IMR-90 (cell line): Measurements from ENCODE around the gene DDR1. TPM values are rescaled to one million over a fixed set of nuclear protein-coding genes. Genes with fewer than 3 reads are reported as not detected.

Experiments used
- ATAC-seq: fragments of 200-7000 bp; cut with Tn5 transposase; 2 replicates; pipeline ENCODE4 v1.9.1; 2020; ENCODE audit warnings: low read depth, mild to moderate bottlenecking, moderate library complexity
- BruUV-seq: library from RNA; stranded (reverse); fragments of 400-500 nt; replicated peaks from 2 replicates; lab custom pipeline; 2021; lab: Mats Ljungman, UMichigan
- CTCF ChIA-PET: fragments of 300-600 bp; formaldehyde crosslinking; extraction: SDS; loops from one replicate; lab custom pipeline; 2021; ENCODE audit warnings: antibody characterized with exemption; lab: Yijun Ruan, JAX
- POLR2A ChIA-PET: fragments of 300-600 bp; sonication (Branson Sonifier 250); formaldehyde crosslinking; loops from one replicate; lab custom pipeline; 2022; ENCODE audit warnings: antibody characterized with exemption; ENCODE audit not compliant: unreplicated experiment; lab: Charles Lee
- DNase-seq: peaks from one replicate; pipeline ENCODE4 v3.0.0; 2013
- H2AFZ ChIP-seq: replicated peaks from 2 replicates; pipeline ENCODE3; 2013; ENCODE audit warnings: low read length, mild to moderate bottlenecking; ENCODE audit not compliant: poor library complexity
- H2AK5ac ChIP-seq: 2 replicates; pipeline ENCODE4 v1.6.1; 2013; ENCODE audit warnings: low read depth, low read length, inconsistent platforms
- H2AK9ac ChIP-seq: replicated peaks from 2 replicates; pipeline ENCODE3; 2013; ENCODE audit warnings: mild to moderate bottlenecking, low read depth, low read length, moderate library complexity; ENCODE audit not compliant: poor library complexity
- H2BK120ac ChIP-seq: 2 replicates; pipeline ENCODE4 v1.6.1; 2013; ENCODE audit warnings: low read depth, low read length, inconsistent platforms
- H2BK15ac ChIP-seq: 3 replicates; pipeline ENCODE4 v1.6.1; 2013; ENCODE audit warnings: low read depth, low read length, inconsistent platforms
- H2BK20ac ChIP-seq: 2 replicates; pipeline ENCODE4 v1.6.1; 2013; ENCODE audit warnings: low read depth, mild to moderate bottlenecking, inconsistent platforms, low read length, moderate library complexity
- H2BK5ac ChIP-seq: 2 replicates; pipeline ENCODE4 v1.6.1; 2013; ENCODE audit warnings: mild to moderate bottlenecking, low read depth, low read length, inconsistent platforms; ENCODE audit not compliant: poor library complexity, severe bottlenecking
- H3K14ac ChIP-seq: replicated peaks from 2 replicates; pipeline ENCODE4 v1.6.1; 2013; ENCODE audit warnings: low read depth, low read length, inconsistent platforms
- H3K18ac ChIP-seq: 2 replicates; pipeline ENCODE4 v1.6.1; 2013; ENCODE audit warnings: low read depth, low read length, control low read depth
- H3K23ac ChIP-seq: 2 replicates; pipeline ENCODE4 v1.6.1; 2013; ENCODE audit warnings: low read depth, low read length, inconsistent platforms
- H3K27ac ChIP-seq: 2 replicates; pipeline ENCODE4 v1.5.1; 2013; ENCODE audit warnings: mild to moderate bottlenecking, control low read depth, low read length; ENCODE audit not compliant: insufficient read depth
- H3K27me3 ChIP-seq: 2 replicates; pipeline ENCODE4 v1.6.1; 2013; ENCODE audit warnings: low read length; ENCODE audit not compliant: control insufficient read depth, insufficient read depth
- H3K36me3 ChIP-seq: 2 replicates; pipeline ENCODE4 v1.6.1; 2013; ENCODE audit warnings: low read length, mixed read lengths; ENCODE audit not compliant: control insufficient read depth, insufficient read depth
- H3K4ac ChIP-seq: 2 replicates; pipeline ENCODE4 v1.6.1; 2013; ENCODE audit warnings: low read depth, low read length, inconsistent platforms
- H3K4me1 ChIP-seq: 2 replicates; pipeline ENCODE4 v1.6.1; 2013; ENCODE audit warnings: low read length, mixed read lengths; ENCODE audit not compliant: control insufficient read depth, insufficient read depth
- H3K4me2 ChIP-seq: 2 replicates; pipeline ENCODE4 v1.6.1; 2013; ENCODE audit warnings: low read depth, mild to moderate bottlenecking, control low read depth, low read length, moderate library complexity
- H3K4me3 ChIP-seq: 2 replicates; pipeline ENCODE4 v1.5.1; 2013; ENCODE audit warnings: low read depth, mild to moderate bottlenecking, control low read depth, low read length, moderate library complexity; ENCODE audit not compliant: insufficient read depth
- H3K56ac ChIP-seq: 2 replicates; pipeline ENCODE4 v1.6.1; 2013; ENCODE audit warnings: low read length, inconsistent platforms; ENCODE audit not compliant: insufficient read depth; ENCODE audit errors: extremely low read depth
- H3K79me1 ChIP-seq, 2 experiments: 2 replicates each; pipeline ENCODE4 v1.6.1; 2013; ENCODE audit warnings: low read length in 2 of 2, inconsistent platforms in 1 of 2, low read depth in 1 of 2
- H3K9ac ChIP-seq: 2 replicates; pipeline ENCODE4 v1.6.1; 2013; ENCODE audit warnings: low read depth, low read length, control low read depth
- H3K9me1 ChIP-seq: 2 replicates; pipeline ENCODE4 v1.6.1; 2013; ENCODE audit warnings: low read length, inconsistent platforms; ENCODE audit not compliant: insufficient read depth
- H3K9me3 ChIP-seq: 2 replicates; pipeline ENCODE4 v1.6.1; 2013; ENCODE audit warnings: low read length; ENCODE audit not compliant: control insufficient read depth, insufficient read depth
- H4K20me1 ChIP-seq: 2 replicates; pipeline ENCODE4 v1.6.1; 2013; ENCODE audit warnings: low read length, inconsistent platforms; ENCODE audit not compliant: insufficient read depth
- H4K5ac ChIP-seq: 2 replicates; pipeline ENCODE4 v1.6.1; 2013; ENCODE audit warnings: mild to moderate bottlenecking, low read depth, low read length, control low read depth
- H4K8ac ChIP-seq, 2 experiments: 2 replicates each; pipeline ENCODE4 v1.6.1; 2013; ENCODE audit warnings: low read depth in 2 of 2, low read length in 2 of 2, control low read depth in 1 of 2, inconsistent platforms in 1 of 2
- H4K91ac ChIP-seq: 2 replicates; pipeline ENCODE4 v1.6.1; 2013; ENCODE audit warnings: low read depth, low read length, inconsistent platforms; ENCODE audit not compliant: insufficient read depth
- BHLHE40 ChIP-seq: fragments of 150-350 bp; IDR thresholded peaks from 2 replicates; pipeline ENCODE4 v1.6.1; 2016; ENCODE audit warnings: mild to moderate bottlenecking, low read depth, low read length
- CEBPB ChIP-seq: IDR thresholded peaks from 2 replicates; pipeline ENCODE4 v1.6.1; 2012; ENCODE audit warnings: low read depth, low read length, improper control_type of control experiment
- CHD1 ChIP-seq: IDR thresholded peaks from 2 replicates; pipeline ENCODE4 v1.6.1; 2012; ENCODE audit warnings: low read depth, low read length, improper control_type of control experiment
- FOS ChIP-seq: fragments of 150-350 bp; IDR thresholded peaks from 2 replicates; pipeline ENCODE4 v1.6.1; 2016; ENCODE audit warnings: low read depth, low read length
- MAFK ChIP-seq: IDR thresholded peaks from 2 replicates; pipeline ENCODE4 v1.6.1; 2012; ENCODE audit warnings: low read depth, low read length, improper control_type of control experiment
- MAZ ChIP-seq: IDR thresholded peaks from 2 replicates; pipeline ENCODE4 v1.6.1; 2012; ENCODE audit warnings: low read depth, mild to moderate bottlenecking, low read length, improper control_type of control experiment, moderate library complexity, borderline replicate concordance
- MXI1 ChIP-seq: IDR thresholded peaks from 2 replicates; pipeline ENCODE4 v1.6.1; 2012; ENCODE audit warnings: low read depth, mild to moderate bottlenecking, low read length, moderate library complexity, borderline replicate concordance
- NFE2L2 ChIP-seq: fragments of 150-350 bp; IDR thresholded peaks from 2 replicates; pipeline ENCODE4 v1.6.1; 2016; ENCODE audit warnings: low read depth, mild to moderate bottlenecking, low read length
- POLR2A ChIP-seq: IDR thresholded peaks from 2 replicates; pipeline ENCODE4 v1.6.1; 2012; ENCODE audit warnings: mild to moderate bottlenecking, low read depth, low read length
- RAD21 ChIP-seq: IDR thresholded peaks from 2 replicates; pipeline ENCODE4 v1.6.1; 2012; ENCODE audit warnings: low read length, improper control_type of control experiment
- RCOR1 ChIP-seq: IDR thresholded peaks from 2 replicates; pipeline ENCODE4 v1.6.1; 2012; ENCODE audit warnings: mild to moderate bottlenecking, low read length, improper control_type of control experiment; ENCODE audit not compliant: insufficient replicate concordance
- RFX5 ChIP-seq: IDR thresholded peaks from 2 replicates; pipeline ENCODE4 v1.8.0; 2012; ENCODE audit warnings: low read depth, mild to moderate bottlenecking, low read length, moderate library complexity
- SMC3 ChIP-seq: fragments of 150-350 bp; IDR thresholded peaks from 2 replicates; pipeline ENCODE4 v1.6.1; 2016; ENCODE audit warnings: low read depth, mild to moderate bottlenecking, antibody characterized with exemption, low read length, moderate library complexity
- WGBS, 2 experiments: methylation state at CpG; one replicate each; pipeline versions ENCODE4 v1.1.5 to v1.1.7; 2013; ENCODE audit warnings: missing lambda C conversion rate in 2 of 2; ENCODE audit not compliant: insufficient read length in 1 of 2; ENCODE audit errors: extremely low coverage in 2 of 2; 5-methylcytosine and 5-hydroxymethylcytosine counted together
- dilution Hi-C: fragments of 300-500 bp; cut with HindIII; formaldehyde crosslinking; loops from one replicate; pipeline ENCODE4 v1.14.3; 2018; ENCODE audit warnings: low sequenced_read_pairs; ENCODE audit not compliant: unreplicated experiment
- in situ Hi-C: fragments of 300-500 bp; cut with MboI; formaldehyde crosslinking; loops from 3 replicates; pipeline ENCODE4 v1.14.3; 2019; ENCODE audit warnings: low sequenced_read_pairs, inconsistent platforms, mixed read lengths
- intact Hi-C: fragments of 100-400 bp; cut with micrococcal nuclease; formaldehyde crosslinking; loops from 2 replicates; pipeline ENCODE4 v1.10.0; 2022
- polyA plus RNA-seq, 3 experiments: library from polyadenylated mRNA; depleted of rRNA; stranded (reverse); fragments of >200 nt; gene quantifications; 2 replicates each; pipeline ENCODE4 v1.2.3, GENCODE V29; 2012; ENCODE audit warnings: low replicate concordance in 1 of 3
- total RNA-seq: library from RNA; depleted of rRNA; stranded (reverse); fragments of >200 nt; gene quantifications from 2 replicates; pipeline ENCODE4 v1.2.3, GENCODE V29; 2012
- TF ChIP-seq, protein P1 (sequence below): conservative IDR thresholded peaks from 2 replicates; pipeline ENCODE4 v1.5.1; 2012; ENCODE audit warnings: mild to moderate bottlenecking, low read depth, low read length, improper control_type of control experiment
- TF ChIP-seq, protein P2 (sequence below): fragments of 150-350 bp; IDR thresholded peaks from 2 replicates; pipeline ENCODE4 v1.6.1; 2017; ENCODE audit warnings: mild to moderate bottlenecking, antibody characterized with exemption, low read length, low read depth
- TF ChIP-seq, protein P3 (sequence below): fragments of 150-350 bp; IDR thresholded peaks from 2 replicates; pipeline ENCODE4 v1.6.1; 2016; ENCODE audit warnings: low read depth, mild to moderate bottlenecking, low read length, moderate library complexity, borderline replicate concordance

The DDR1 gene
- total and polyA plus RNA-seq, 2 of the 4 experiments (the other 2 are of a cell fraction): 5.6 to 19.6 TPM

DNA sequence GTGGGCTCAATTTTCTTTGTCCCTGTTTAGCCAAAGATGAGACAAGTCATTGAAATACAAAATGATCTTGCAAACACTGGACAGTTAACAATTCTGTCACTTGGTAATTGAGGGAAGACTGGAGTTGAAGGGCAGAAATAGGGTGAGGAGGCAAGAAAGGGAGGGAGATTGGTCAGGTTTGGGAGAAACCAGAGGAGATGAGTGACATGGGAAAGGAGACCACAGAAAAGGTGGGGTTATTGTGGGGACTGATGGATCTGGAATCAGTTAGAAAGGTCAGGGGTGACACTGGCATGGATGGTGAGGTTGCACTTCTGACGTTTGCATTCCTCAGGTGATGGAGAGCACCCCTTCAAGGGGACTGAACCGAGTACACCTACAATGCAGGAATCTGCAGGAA lies 24.4 kb downstream of the DDR1 start:
- Histone ChIP-seq H4K91ac (no peak overlapping the region; the same call in 1 of the 2 replicates), H3K56ac (0 out of 2 replicates have a peak overlapping the region, but pooled peaks have one; percentile 56), H4K8ac (peak overlapping the region; percentile 86 to 95; a peak in 3 of 4 replicates), H2BK15ac (no peak overlapping the region), H3K9me1 (no peaks in the 10 kb centered on the region), H3K27ac (peak overlapping the region; percentile 77), H2AK5ac (peak overlapping the region; percentile 69; the same call in 1 of the 2 replicates), H3K18ac (no peak overlapping the region), H3K4me2 (peak overlapping the region; percentile 86), H2AK9ac (peak overlapping the region; percentile 96), H3K4me3 (peak overlapping the region; percentile 96), H3K23ac (peak overlapping the region; percentile 80; the same call in 1 of the 2 replicates), H2BK5ac (no peak overlapping the region), H2BK20ac (no peak overlapping the region), H3K79me1 (peaks cover 13 to 19% of the 10 kb centered on the region in 2 experiments), H3K4ac (peak overlapping the region; percentile 96), H3K14ac (peak overlapping the region; percentile 96), H3K27me3 (no peaks in the 10 kb centered on the region), H2BK120ac (no peak overlapping the region), H3K9ac (peak overlapping the region; percentile 95), H2AFZ (peak overlapping the region; percentile 96), H4K5ac (peak overlapping the region; percentile 87), H3K36me3 (peaks cover 17% of the 10 kb centered on the region), H4K20me1 (no peaks in the 10 kb centered on the region), H3K9me3 (no peaks in the 10 kb centered on the region), H3K4me1 (peaks cover 7% of the 10 kb centered on the region)
- ChIA-PET POLR2A (no interaction called here), CTCF (interaction anchor here (2.5 kb wide), 1 partner anchor 171 kb away, joined by 8 read pairs; no protein-coding TSS in a partner anchor)
- dilution Hi-C loops (no loop called here), in situ Hi-C loops (no loop called here), intact Hi-C loops (loop anchor here (1.0 kb wide), 1 partner anchor 80 kb away; no protein-coding TSS in a partner anchor)
- no TSS peak for BruUV-seq
- DNase-seq (no peak), ATAC-seq (no peak)
- TF ChIP-seq POLR2A (no peak), RAD21 (no peak), MAFK (no peak), RCOR1 (no peak), NFE2L2 (no peak), CEBPB (no peak), CHD1 (no peak), BHLHE40 (no peak), MXI1 (no peak), SMC3 (no peak), MAZ (no peak), RFX5 (no peak), FOS (no peak)
- TF ChIP-seq, protein P1, sequence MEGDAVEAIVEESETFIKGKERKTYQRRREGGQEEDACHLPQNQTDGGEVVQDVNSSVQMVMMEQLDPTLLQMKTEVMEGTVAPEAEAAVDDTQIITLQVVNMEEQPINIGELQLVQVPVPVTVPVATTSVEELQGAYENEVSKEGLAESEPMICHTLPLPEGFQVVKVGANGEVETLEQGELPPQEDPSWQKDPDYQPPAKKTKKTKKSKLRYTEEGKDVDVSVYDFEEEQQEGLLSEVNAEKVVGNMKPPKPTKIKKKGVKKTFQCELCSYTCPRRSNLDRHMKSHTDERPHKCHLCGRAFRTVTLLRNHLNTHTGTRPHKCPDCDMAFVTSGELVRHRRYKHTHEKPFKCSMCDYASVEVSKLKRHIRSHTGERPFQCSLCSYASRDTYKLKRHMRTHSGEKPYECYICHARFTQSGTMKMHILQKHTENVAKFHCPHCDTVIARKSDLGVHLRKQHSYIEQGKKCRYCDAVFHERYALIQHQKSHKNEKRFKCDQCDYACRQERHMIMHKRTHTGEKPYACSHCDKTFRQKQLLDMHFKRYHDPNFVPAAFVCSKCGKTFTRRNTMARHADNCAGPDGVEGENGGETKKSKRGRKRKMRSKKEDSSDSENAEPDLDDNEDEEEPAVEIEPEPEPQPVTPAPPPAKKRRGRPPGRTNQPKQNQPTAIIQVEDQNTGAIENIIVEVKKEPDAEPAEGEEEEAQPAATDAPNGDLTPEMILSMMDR: no peak
- TF ChIP-seq, protein P2, sequence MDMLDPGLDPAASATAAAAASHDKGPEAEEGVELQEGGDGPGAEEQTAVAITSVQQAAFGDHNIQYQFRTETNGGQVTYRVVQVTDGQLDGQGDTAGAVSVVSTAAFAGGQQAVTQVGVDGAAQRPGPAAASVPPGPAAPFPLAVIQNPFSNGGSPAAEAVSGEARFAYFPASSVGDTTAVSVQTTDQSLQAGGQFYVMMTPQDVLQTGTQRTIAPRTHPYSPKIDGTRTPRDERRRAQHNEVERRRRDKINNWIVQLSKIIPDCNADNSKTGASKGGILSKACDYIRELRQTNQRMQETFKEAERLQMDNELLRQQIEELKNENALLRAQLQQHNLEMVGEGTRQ: no peak
- TF ChIP-seq, protein P3, sequence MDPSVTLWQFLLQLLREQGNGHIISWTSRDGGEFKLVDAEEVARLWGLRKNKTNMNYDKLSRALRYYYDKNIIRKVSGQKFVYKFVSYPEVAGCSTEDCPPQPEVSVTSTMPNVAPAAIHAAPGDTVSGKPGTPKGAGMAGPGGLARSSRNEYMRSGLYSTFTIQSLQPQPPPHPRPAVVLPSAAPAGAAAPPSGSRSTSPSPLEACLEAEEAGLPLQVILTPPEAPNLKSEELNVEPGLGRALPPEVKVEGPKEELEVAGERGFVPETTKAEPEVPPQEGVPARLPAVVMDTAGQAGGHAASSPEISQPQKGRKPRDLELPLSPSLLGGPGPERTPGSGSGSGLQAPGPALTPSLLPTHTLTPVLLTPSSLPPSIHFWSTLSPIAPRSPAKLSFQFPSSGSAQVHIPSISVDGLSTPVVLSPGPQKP: no peak
- WGBS, 2 experiments: no CpG with 5 or more reads among the region's 2 CpGs
